Thyroid gland (tissue), 4 donors: ENCODE data around the gene ELMO2.

Source experiments
- CTCF ChIP-seq, 6 experiments: fragments of 200-600 bp in 3 of 6; fragments of 450-650 bp in 3 of 6; sonication (generic) in 3 of 6; IDR thresholded peaks; one replicate each; pipeline ENCODE4 v1.5.1; 2016 to 2019; ENCODE audit warnings: antibody characterized with exemption in 6 of 6, mild to moderate bottlenecking in 2 of 6, inconsistent platforms in 1 of 6, moderate library complexity in 1 of 6
- POLR2A ChIP-seq, 2 donors: fragments of 450-650 bp; IDR thresholded peaks; one replicate each; pipeline ENCODE4 v1.6.1; 2017; ENCODE audit warnings: antibody characterized with exemption in 2 of 2, mild to moderate bottlenecking in 2 of 2, moderate library complexity in 1 of 2

- no peak for TF ChIP-seq POLR2A (IDR thresholded peaks at IDR 0.05)
- no peak for TF ChIP-seq CTCF (IDR thresholded peaks at IDR 0.05)
Observed at GRCh38 chr20:46371656-46372055, 34.8 kb downstream of the ELMO2 start.
